Keratinocyte (primary cell): Measurements from ENCODE around the gene MAST2. TPM values are rescaled to one million over a fixed set of nuclear protein-coding genes. Genes with fewer than 3 reads are reported as not detected.

ENCODE experiments used
- DNase-seq: peaks from one replicate; pipeline ENCODE4 v3.0.0-alpha.2; 2011; ENCODE audit warnings: low read depth, missing footprints, low spot score
- FAIRE-seq: peaks from 2 replicates; lab custom pipeline; 2011; peaks lifted over from hg19 to GRCh38; lab: Jason Lieb, UNC
- H2AFZ ChIP-seq: 2 replicates; pipeline ENCODE4 v1.6.0; 2012; ENCODE audit warnings: low read length, control low read depth, inconsistent platforms; ENCODE audit not compliant: control insufficient read depth
- H3K27ac ChIP-seq: 2 replicates; pipeline ENCODE4 v1.5.1; 2011; ENCODE audit warnings: low read length; ENCODE audit not compliant: control insufficient read depth, insufficient read depth
- H3K27me3 ChIP-seq: 3 replicates; pipeline ENCODE4 v1.6.0; 2011; ENCODE audit warnings: low read length; ENCODE audit not compliant: control insufficient read depth, insufficient read depth; ENCODE audit errors: extremely low read depth
- H3K36me3 ChIP-seq, 2 experiments: 2 replicates in 1 of 2; 3 replicates in 1 of 2; pipeline ENCODE4 v1.5.1; 2011; ENCODE audit warnings: low read length in 2 of 2, mild to moderate bottlenecking in 1 of 2; ENCODE audit not compliant: control insufficient read depth in 2 of 2, insufficient read depth in 2 of 2; ENCODE audit errors: extremely low read depth in 1 of 2
- H3K4me1 ChIP-seq: 3 replicates; pipeline ENCODE4 v1.5.1; 2011; ENCODE audit warnings: low read length; ENCODE audit not compliant: control insufficient read depth, insufficient read depth; ENCODE audit errors: extremely low read depth
- H3K4me2 ChIP-seq: 3 replicates; pipeline ENCODE4 v1.6.0; 2011; ENCODE audit warnings: low read depth, low read length; ENCODE audit not compliant: control insufficient read depth, insufficient read depth; ENCODE audit errors: extremely low read depth
- H3K4me3 ChIP-seq, 3 experiments: fragments of 200-600 bp in 1 of 3; sonication (generic) in 1 of 3; 2 replicates in 2 of 3; 3 replicates in 1 of 3; pipeline ENCODE4 v1.5.1; 2011 to 2016; ENCODE audit warnings: low read length in 3 of 3, mild to moderate bottlenecking in 3 of 3, control low read depth in 2 of 3, inconsistent platforms in 1 of 3, low read depth in 1 of 3, mixed read lengths in 1 of 3, mixed run types in 1 of 3, moderate library complexity in 1 of 3; ENCODE audit not compliant: control insufficient read depth in 2 of 3, insufficient read depth in 2 of 3; ENCODE audit errors: extremely low read depth in 1 of 3
- H3K79me2 ChIP-seq: 2 replicates; pipeline ENCODE4 v1.6.0; 2012; ENCODE audit warnings: low read length; ENCODE audit not compliant: control insufficient read depth, insufficient read depth
- H3K9ac ChIP-seq: 3 replicates; pipeline ENCODE4 v1.6.0; 2011; ENCODE audit warnings: low read length; ENCODE audit not compliant: control insufficient read depth, insufficient read depth; ENCODE audit errors: extremely low read depth
- H3K9me1 ChIP-seq: 3 replicates; pipeline ENCODE4 v1.6.0; 2011; ENCODE audit warnings: low read length; ENCODE audit not compliant: control insufficient read depth, insufficient read depth; ENCODE audit errors: extremely low read depth
- H3K9me3 ChIP-seq: 2 replicates; pipeline ENCODE4 v1.5.1; 2012; ENCODE audit warnings: low read depth, low read length; ENCODE audit not compliant: control insufficient read depth
- H4K20me1 ChIP-seq: 3 replicates; pipeline ENCODE4 v1.6.0; 2011; ENCODE audit warnings: low read length; ENCODE audit not compliant: control insufficient read depth, insufficient read depth; ENCODE audit errors: extremely low read depth
- CTCF ChIP-seq, 3 experiments: IDR thresholded peaks in 1 of 3; conservative IDR thresholded peaks in 1 of 3; optimal IDR thresholded peaks in 1 of 3; 2 replicates in 2 of 3; 3 replicates in 1 of 3; pipeline versions ENCODE3 to v1.5.1; 2011; ENCODE audit warnings: low read length in 3 of 3, mild to moderate bottlenecking in 3 of 3, moderate library complexity in 2 of 3, control low read depth in 1 of 3, inconsistent platforms in 1 of 3; ENCODE audit not compliant: insufficient read depth in 2 of 3; ENCODE audit errors: extremely low read depth in 1 of 3
- EZH2 ChIP-seq: IDR thresholded peaks from one replicate; pipeline ENCODE4 v1.6.1; 2012; ENCODE audit warnings: inconsistent platforms, mild to moderate bottlenecking, low read length, moderate library complexity
- dilution Hi-C: fragments of 300-500 bp; cut with MboI; formaldehyde crosslinking; loops from one replicate; pipeline ENCODE4 v1.7.0; 2020; ENCODE audit warnings: low sequenced_read_pairs; ENCODE audit not compliant: extremely low pct_ligation_motif_present
- polyA plus RNA-seq, 5 experiments: library from polyadenylated mRNA; depleted of rRNA in 3 of 5; stranded (reverse) in 3 of 5; stranded (forward) in 1 of 5; unstranded in 1 of 5; fragments of >200 nt; gene quantifications; 1 replicate in 1 of 5; 2 replicates in 3 of 5; 3 replicates in 1 of 5; pipeline versions ENCODE4 v1.2.1 to v1.2.3, GENCODE V29; 2011 to 2012; ENCODE audit warnings: missing spikeins in 2 of 5, low read depth in 1 of 5, low replicate concordance in 1 of 5

The MAST2 gene
- polyA plus RNA-seq, 1 donor (not counting 4 experiments of a cell fraction or from before 2014, with no cell fraction given), result 12.2 TPM

GRCh38 chr1:45987204-45987603 lies 183.8 kb downstream of the MAST2 start:
- no peak for TF ChIP-seq CTCF (optimal IDR thresholded peaks at IDR 0.05 in 1 of 3, IDR thresholded peaks at IDR 0.05 in 1 of 3, conservative IDR thresholded peaks at IDR 0.05 in 1 of 3; ENCODE audit: extremely low read depth in 1 of 3, insufficient read depth in 2 of 3, low read length in 3 of 3)
- TF ChIP-seq EZH2, result no peak
- Histone ChIP-seq H3K9ac (no peak overlapping the region), H3K9me1 (no peaks in the 10 kb centered on the region), H3K4me1 (no peaks in the 10 kb centered on the region), H3K27ac (no peak overlapping the region), H3K27me3 (no peaks in the 10 kb centered on the region), H3K4me2 (no peak overlapping the region), H3K9me3 (no peaks in the 10 kb centered on the region), H2AFZ (no peak overlapping the region), H3K36me3 (no peaks in the 10 kb centered on the region), H3K4me3 (no peak overlapping the region), H3K79me2 (no peaks in the 10 kb centered on the region), H4K20me1 (no peaks in the 10 kb centered on the region)
- dilution Hi-C loops, result no loop called here
- FAIRE-seq, result no peak
- no peak for DNase-seq

- no peaks in the 10 kb centered on the region for H3K79me2 ChIP-seq
- no peaks in the 10 kb centered on the region for H4K20me1 ChIP-seq
- H3K27ac ChIP-seq, result no peak overlapping the region
- no peak for DNase-seq
- H3K4me3 ChIP-seq, result no peak overlapping the region
- H3K9me1 ChIP-seq, result no peaks in the 10 kb centered on the region
- no peak overlapping the region for H3K9ac ChIP-seq
- H3K36me3 ChIP-seq, result no peaks in the 10 kb centered on the region
- no peak overlapping the region for H2AFZ ChIP-seq
- H3K27me3 ChIP-seq, result no peaks in the 10 kb centered on the region
- dilution Hi-C loops, result no loop called here
- H3K4me1 ChIP-seq, result no peaks in the 10 kb centered on the region
- no peak for FAIRE-seq
- H3K4me2 ChIP-seq, result no peak overlapping the region
- TF ChIP-seq EZH2 (no peak), CTCF (optimal IDR thresholded peaks at IDR 0.05 in 1 of 3, IDR thresholded peaks at IDR 0.05 in 1 of 3, conservative IDR thresholded peaks at IDR 0.05 in 1 of 3; ENCODE audit: extremely low read depth in 1 of 3, insufficient read depth in 2 of 3, low read length in 3 of 3) (no peak)
- H3K9me3 ChIP-seq, result no peaks in the 10 kb centered on the region
Measured at GRCh38 chr1:45989249-45989648, 185.8 kb downstream of the MAST2 start.
